Endothelial cell of hepatic sinusoid (primary cell): ENCODE data around the gene AK3.

ENCODE experiments used
- in situ Hi-C: cut with HindIII; loops from 2 replicates; pipeline ENCODE4 v1.10.0; 2017; ENCODE audit warnings: low sequenced_read_pairs

The AK3 gene

DNA sequence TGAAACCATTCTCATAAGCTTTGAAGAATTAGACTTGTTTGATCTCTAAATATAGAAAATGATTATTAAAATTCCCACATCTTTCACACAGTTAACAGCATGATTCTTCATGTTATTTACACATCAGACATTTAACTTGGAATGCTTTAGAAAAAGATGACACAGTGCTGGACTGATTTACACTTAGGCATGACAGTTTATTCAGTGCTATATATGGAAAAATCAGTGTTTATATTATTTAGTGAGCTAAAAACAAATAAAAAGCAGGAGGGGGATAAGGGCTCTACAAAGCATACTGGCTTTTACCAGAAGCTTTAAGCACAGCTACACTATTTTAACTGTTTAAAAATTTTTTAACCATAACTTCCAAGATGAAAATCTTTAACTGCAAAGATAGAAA is 31.6 kb downstream of the AK3 start:
- in situ Hi-C loops = loop anchor here (5.0 kb wide), 1 partner anchor 92 kb away; no protein-coding TSS in a partner anchor

DNA sequence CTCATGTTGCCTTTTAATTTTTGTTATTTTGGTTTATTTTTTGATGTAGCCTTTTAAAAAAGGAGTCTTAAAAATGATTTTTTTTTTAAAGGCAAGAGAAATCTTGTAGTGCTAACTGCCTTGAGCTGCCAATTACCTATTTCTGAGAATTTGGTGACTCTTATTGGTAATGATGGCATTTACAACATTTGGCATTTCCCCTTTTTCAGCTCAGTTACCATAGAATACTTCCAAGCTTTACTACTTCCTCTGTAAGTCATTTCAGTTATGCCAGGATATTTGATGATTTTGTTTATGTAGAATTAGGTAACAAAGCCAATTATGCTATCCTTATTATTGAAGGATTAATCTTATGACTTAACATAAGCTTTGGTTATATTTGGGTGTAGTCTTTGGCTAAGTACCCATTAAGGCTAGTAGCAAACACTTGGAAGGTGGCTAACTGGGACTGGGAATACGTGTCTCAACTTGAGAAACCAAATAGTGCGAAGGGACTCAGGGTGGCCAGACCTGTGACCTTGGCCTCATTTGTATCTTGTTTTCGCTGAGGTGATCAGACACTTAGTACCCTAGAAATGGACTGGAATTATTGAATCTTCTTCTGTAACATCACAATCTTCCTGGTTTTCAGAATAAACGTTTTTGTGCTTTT is 33.9 kb downstream of the AK3 start:
- in situ Hi-C loops = loop anchor here (5.0 kb wide), 1 partner anchor 90 kb away; no protein-coding TSS in a partner anchor

DNA sequence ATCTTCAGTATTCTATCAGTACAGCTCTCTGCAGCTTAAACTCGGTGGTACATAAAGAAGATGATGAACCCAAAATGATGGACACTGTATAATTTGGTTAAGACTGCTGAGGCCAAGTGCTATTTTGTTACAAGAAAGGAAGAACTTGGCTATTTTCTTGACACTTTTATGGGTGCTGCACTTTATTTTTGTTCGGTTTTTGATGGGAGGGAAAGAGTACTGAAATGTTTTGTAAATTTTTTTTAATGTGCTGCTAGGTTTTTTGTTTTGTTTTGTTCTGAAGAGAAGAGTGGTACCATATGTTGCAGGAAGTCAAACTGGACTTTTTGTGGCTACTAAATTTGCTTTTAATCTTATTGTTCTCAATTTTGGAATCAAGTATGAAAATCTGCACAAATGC is 35.0 kb downstream of the AK3 start:
- in situ Hi-C loops = loop anchor here (5.0 kb wide), 1 partner anchor 89 kb away; no protein-coding TSS in a partner anchor

DNA sequence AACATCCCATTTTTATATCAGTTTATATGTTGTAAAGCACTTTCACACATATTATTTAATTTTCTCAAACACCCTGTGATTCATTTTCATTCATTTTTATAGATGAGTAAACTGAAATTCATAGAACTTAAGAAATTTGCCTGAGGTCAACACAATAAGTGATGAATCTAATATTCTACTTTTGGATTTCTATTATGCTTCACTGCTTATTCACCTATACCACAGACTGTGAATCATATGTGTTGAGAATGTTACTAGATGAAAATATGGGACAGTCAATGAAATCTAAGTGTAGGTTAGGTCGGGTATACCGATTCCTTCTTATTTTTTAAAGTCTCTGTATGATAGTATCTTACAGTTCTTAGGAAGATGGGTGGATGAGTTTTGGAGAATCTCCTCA is 36.9 kb downstream of the AK3 start:
- in situ Hi-C loops = no loop called here

DNA sequence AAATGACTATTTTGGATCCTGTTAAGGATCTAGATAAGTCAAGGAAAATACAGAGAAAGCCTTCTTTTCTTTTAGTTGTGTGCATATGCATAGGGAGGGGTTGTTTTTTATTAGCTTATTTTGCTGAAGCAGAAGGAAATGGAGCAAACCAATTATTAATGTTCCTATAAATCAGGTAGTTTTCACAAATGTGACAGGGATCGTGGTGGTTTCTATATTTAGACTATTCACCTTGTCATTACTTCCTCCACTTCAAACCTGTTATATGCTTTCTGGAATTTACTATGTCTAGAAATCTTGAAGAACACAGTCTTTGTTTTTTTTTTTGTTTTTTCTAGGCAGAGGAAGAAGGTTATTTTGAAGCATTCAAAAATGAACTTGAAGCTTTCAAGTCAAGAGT is 39.5 kb downstream of the AK3 start:
- in situ Hi-C loops = no loop called here

DNA sequence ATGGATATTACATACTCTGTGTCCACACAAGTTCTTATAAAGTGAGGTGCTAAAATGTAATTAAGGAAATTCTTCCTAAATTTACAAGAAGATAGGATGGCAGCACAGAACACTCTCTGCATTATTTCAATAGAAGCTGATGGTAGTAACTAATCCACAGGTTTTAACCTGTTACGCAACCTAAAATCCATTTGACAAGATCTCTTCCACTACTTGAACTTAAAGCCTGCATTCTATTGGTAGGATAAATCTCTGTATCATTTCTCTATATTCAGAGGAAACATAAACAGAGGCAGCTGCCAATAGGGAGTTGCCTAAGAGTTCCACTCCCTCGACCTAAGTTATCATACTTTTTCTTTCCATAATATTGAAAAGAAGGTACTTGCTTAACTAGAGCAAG is 40.1 kb downstream of the AK3 start:
- in situ Hi-C loops = no loop called here

DNA sequence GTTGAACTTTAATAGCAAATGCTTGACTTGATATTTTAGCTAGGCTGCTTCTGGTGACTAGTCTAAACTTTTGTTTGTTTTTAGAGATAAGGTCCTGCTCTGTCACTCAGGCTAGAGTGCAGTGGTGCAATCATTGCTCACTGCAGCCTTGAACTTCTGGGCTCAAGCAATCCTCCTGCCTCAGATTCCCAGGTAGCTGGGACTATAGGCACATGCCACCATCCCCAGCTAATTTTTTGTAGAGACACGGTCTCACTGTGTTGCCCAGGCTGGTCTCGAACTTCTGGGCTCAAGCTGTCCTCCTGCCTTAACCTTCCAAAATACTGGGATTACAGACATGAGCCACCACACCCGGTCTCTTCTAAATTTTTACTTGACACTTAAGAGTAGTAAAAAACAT is 40.9 kb downstream of the AK3 start:
- in situ Hi-C loops = no loop called here

DNA sequence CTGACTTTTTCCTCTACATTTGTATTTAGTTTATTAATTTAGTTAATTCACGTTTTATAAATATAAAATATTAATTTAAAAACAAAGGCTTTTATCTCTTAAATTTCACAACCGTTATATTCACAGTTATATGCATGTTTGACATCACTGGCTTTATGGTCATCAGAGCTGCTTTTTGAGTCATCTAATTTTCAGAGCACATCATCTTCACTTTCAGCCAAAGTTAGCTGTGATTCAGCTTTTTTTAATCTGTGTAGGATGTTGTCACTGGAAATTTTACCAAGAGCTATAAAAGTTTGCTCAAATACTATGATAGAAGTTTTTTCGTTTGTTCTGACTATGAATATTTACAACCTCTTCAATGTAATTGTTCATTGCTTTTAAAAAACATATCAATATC is 49.2 kb downstream of the AK3 start:
- in situ Hi-C loops = no loop called here

DNA sequence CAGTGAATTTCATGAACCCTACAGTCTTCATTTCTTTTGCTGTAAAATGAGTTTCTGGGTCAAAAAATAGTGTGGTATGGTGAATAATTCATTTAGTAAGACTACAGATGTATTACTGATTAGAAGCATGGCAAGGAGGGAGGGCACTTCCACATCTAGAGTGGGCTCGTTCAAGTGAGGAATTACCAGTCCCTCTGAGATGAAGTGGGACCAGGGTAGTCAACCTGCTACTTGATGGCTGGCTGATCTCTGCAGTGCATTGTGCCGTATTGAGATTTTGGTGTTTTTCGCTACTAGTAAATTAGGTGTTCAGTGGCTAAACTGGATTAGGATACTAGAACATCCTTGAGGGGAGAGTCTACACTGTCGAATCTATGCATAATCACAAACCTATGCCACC is 50.9 kb downstream of the AK3 start:
- in situ Hi-C loops = no loop called here

DNA sequence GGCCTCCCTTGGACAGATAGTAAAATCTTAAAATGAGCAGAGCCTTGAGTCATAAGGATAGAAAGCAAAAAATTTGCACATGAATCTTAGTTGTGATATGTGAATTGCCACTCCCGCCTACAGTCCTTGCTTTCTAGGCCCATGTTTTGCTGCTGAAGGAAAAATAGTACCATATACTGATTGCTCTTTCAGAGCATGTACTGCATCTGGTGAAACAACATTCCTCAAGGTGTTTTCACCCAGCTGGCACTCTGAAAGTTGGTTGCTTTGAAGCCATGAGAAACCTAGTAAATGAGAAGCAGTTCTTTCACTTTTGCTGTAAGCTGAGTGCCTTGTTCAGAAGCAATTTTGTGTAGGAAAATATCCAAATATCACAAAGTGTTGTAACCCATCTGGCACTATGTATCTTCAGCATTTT is 51.3 kb downstream of the AK3 start:
- in situ Hi-C loops = no loop called here

DNA sequence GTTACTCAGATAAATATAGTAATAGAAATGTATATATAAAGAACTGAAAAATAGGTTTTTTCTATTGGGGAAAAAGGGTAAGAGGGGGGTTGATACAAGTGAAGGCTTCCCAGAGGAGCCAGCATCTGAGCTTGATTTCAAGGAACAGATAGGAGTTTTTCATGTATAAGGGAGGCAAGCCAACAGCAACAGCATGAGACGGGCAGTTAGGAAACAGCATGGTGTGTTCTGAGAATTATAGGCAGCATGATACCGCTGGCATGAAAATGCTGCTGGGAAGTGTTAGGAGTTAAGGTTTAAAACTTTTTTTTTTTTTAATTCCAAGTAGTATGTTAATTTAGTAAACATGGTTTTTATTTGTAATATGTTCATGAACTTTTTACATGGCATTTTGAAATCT is 52.0 kb downstream of the AK3 start:
- in situ Hi-C loops = no loop called here

DNA sequence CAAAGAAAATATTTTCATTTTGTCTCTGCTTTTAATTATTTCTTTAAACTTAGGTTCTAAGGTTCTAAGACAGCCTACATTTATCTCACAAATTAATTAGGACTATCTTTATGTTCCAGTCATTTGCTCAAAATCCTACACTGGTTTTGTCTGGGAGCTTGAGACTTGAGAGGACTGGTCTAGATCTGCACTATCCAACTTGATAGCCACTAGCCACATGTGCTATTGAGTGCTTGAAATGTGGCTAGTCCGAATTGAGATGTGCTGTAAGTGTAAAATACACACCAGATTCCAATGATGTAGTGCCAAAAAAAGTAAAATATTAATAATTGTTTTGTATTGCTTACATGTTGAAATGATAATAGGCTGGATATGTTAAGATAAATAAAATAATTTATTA is 54.4 kb downstream of the AK3 start:
- in situ Hi-C loops = no loop called here

DNA sequence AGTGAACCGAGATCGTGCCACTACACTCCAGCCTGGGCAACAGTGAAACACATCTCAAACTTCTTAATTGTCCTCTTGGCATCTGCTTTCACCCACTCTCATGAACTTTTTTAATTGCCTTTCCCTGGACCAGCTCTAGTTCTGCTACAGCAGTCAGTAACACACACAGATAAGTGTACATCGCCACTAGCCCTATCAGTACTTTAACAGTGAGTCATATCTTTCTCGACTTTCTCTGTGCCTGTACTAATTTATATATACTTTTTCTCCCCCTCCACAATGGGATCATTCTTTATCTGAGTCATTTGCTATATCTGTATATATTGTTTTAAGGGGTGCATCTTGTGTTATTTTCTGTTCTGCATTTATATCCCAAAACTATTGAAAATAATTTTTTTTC is 54.9 kb downstream of the AK3 start:
- in situ Hi-C loops = no loop called here

DNA sequence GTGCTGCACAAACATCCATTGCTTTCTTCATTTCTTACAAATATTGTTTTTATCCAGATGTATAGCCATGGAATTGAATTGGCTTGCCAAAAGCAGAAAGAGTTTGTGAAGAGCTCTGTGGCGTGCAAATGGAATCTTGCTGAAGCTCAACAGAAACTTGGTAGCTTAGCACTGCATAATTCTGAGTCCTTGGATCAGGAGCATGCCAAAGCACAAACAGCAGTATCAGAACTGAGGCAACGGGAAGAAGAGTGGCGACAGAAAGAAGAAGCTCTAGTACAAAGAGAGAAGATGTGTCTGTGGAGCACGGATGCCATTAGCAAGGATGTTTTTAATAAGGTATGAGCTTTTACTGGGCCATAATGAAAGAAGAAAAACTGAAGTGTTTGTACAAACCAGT is 56.2 kb downstream of the AK3 start:
- in situ Hi-C loops = loop anchor here (5.0 kb wide), 1 partner anchor 58 kb away; no protein-coding TSS in a partner anchor

DNA sequence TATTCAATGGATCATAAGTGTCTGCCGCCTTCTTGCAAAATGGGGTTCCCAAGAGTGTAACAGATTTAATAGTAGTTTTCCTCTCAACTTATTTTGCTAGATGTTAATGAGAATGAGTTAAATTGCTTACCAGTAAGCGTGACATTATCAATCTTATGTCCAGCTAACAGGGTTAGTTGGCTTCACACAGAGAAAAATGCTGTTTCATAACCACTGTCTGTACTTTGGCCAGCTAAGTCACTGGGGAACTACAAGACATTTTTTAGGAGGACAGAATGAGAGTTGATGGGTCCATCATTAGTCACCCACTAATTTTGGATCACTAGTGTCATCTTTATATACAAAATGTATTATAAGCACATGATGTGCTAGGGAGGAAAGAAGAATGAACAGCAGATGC is 60.3 kb downstream of the AK3 start:
- in situ Hi-C loops = loop anchor here (5.0 kb wide), 1 partner anchor 53 kb away; no protein-coding TSS in a partner anchor

DNA sequence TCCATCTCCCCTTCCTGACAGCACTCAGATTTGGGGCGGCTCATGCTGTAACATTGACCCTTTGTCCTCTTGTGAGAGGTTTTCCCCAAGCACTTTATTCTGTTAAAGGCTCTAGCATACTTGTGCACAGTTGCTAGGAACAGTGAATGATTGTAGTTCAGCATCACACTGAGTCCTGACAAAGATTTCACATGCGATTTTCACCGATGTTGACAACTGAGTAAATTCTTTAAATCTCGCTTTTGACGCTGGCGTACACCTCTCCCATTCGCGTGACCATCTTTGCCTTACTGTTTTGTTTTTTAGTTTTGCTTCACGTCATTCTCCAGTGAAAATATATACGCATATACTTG is 60.9 kb downstream of the AK3 start:
- in situ Hi-C loops = loop anchor here (5.0 kb wide), 1 partner anchor 53 kb away; no protein-coding TSS in a partner anchor

DNA sequence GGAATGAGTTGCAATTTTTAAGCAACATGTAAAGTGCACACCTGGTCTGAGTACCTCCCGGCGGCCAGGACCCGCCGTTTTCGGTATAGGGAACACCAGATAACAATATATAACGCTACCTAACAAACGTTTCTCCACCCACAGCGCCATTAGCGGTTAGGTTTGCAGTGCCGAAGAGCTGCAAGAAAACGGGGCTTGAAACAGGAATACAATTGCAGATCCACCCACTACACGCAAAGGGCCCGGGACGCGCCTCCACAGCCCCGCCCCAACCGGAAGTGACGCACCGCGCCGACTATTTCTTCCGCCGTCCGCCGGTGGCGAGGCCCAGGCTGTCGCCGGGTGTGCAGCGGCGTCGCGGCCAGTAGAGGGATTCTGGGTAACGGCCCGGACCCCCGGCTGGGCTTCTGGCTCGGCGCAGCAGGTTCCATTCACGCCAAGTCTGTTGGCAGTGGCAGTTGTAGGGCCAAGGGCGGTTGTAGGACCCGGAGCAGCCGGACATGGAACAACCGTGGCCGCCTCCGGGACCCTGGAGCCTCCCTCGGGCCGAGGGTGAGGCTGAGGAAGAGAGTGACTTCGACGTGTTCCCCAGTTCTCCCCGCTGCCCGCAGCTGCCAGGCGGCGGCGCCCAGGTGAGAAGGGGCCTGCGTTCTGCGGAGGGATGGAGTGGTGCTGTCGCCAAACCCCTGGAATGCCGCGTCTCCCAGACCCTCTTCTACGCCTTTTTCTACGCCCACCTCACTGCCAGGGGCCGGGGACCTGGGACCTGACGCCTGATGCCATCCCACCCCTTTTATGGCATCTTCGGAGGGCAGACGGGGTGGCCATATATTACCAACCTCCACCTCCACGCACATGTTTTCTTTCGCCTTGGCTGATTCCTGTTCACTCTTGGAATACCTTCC is 61.5 kb downstream of the AK3 start, which contains the start of gene CDC37L1:
Gene CDC37L1 (plus strand): TSS at position 302 of the 905 bp plus-strand sequence. CDS start 199 bp downstream, at position 501.
- in situ Hi-C loops = loop anchor here (5.0 kb wide), 1 partner anchor 52 kb away; no protein-coding TSS in a partner anchor

DNA sequence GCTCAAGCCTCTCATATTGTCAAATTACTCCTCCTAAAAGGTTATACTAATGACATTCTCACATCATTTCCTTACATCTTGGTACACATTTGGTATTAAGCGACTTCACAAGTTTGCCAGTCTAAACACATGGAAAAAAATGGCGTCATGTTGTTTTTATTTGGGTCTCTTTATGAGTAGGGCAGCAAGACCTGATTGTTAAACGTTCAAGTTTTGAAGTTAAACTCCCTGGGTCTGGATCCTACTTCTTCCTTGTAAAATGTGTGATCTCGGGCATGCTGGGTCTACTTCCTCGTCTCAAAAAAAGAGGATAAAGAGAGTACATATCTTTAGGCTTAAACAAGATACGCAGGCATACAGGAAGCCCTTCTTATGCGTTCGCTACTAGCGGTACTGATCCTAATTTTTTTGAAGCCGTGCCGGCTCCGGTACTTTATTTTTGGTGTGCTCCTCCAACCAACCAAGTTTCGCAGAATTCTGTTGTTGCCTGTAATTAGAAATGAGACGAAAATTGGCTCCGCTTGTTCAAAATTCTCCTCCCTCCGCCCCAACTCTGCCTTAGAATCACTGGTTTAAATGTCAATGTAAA is 62.2 kb downstream of the AK3 start:
- in situ Hi-C loops = no loop called here

DNA sequence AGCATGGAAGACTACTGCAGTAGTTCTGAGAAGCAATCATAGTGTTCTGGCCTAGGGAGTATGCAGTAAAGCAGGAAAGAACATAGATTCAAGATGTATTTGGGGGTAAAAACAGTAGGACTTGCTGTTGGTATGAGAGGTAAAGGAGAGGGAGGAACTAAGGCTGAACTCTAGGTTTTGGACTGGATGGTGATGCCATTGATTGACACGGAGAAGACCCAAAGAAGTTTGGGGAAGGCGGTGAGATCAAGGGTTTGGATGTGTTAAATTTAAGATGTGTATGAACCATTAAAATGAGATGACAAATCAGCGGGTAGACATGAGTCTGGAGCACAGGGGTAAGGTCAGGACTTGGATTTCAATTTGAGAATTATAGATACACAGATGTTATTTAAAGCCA is 63.6 kb downstream of the AK3 start:
- in situ Hi-C loops = no loop called here

DNA sequence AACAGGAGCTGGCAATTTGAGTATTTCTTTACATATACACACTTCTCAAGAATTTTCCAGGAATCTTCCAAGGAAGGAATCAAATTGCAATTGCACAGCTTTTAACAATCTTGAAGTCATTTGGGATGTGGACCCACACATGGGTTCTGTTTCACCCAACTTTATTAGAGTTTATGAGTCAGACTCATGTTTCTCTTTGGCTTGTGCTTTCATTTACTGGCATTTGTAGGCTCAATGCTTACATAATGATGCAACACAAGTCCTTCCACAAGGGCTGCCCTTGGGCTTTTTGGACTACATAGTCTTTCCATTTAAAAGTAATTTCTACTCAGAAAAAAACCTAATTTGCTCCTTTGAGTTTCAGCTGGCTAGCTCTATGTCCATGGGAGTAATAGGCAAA is 66.2 kb downstream of the AK3 start:
- in situ Hi-C loops = no loop called here

DNA sequence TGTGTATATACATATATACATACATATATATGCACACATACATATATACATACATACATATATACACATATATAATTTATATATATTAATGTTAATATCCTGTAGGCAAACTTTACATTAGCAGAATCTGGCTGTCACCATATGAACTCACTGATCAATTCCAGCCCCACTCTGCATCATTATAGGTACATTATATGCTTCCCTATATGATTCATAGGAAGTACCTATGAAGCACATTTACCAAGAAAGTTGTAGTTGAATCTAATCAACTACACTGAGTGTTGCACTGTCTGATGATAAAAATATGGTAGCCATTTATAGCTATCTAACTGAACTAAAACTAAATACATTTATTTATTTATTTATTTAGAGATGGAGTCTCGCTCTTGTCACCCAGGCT is 69.3 kb downstream of the AK3 start:
- in situ Hi-C loops = no loop called here

DNA sequence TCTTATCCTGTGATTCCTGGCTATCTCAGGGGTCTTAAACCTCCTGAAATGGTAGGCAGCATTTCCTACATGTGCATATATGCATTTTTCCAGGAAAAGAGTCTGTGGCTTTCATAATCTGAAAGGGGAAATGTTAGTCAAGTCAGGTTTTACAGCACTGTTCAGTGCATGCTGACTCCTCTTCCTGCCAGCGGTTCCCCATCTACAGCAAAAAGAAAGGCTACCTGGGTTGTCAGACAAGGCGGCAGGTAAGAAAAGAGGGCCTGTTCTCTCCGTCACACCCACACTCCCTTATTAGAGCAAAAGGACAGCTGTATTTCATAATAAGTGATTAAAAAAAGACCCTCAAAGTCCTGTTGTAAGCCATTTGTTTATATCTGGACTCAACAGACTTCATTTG is 70.4 kb downstream of the AK3 start:
- in situ Hi-C loops = no loop called here
